Mucosa of rectum (tissue), 2 donors: ENCODE measurements around the gene ATP5F1E.

Experiments used
- H3K27ac ChIP-seq, 2 donors: one replicate each; pipeline ENCODE4 v1.7.0; 2013; ENCODE audit warnings: inconsistent platforms in 2 of 2, low read depth in 2 of 2, low read length in 2 of 2
- H3K27me3 ChIP-seq, 2 donors: one replicate each; pipeline ENCODE4 v1.7.0; 2013; ENCODE audit warnings: low read length in 2 of 2; ENCODE audit not compliant: control insufficient read depth in 2 of 2, insufficient read depth in 2 of 2
- H3K36me3 ChIP-seq, 2 donors: one replicate each; pipeline ENCODE4 v1.7.0; 2013; ENCODE audit warnings: low read length in 2 of 2; ENCODE audit not compliant: control insufficient read depth in 2 of 2, insufficient read depth in 2 of 2
- H3K4me1 ChIP-seq, 2 donors: one replicate each; pipeline ENCODE4 v1.7.0; 2013; ENCODE audit warnings: low read length in 2 of 2, mild to moderate bottlenecking in 1 of 2; ENCODE audit not compliant: control insufficient read depth in 2 of 2, insufficient read depth in 2 of 2
- H3K4me3 ChIP-seq, 2 donors: one replicate each; pipeline ENCODE4 v1.7.0; 2013; ENCODE audit warnings: low read length in 2 of 2
- H3K9ac ChIP-seq, 2 donors: one replicate each; pipeline ENCODE4 v1.7.0; 2013; ENCODE audit warnings: low read length in 2 of 2, low read depth in 1 of 2, mild to moderate bottlenecking in 1 of 2
- H3K9me3 ChIP-seq, 2 donors: one replicate each; pipeline ENCODE4 v1.7.0; 2013; ENCODE audit warnings: low read length in 2 of 2; ENCODE audit not compliant: control insufficient read depth in 2 of 2
- donor health status: healthy.
- donor health status: Normal muscosa, but diverticular disease.

The ATP5F1E gene

GRCh38 chr20:59024111-59024530 lies 8.0 kb downstream of the ATP5F1E start:
- Histone ChIP-seq H3K4me3 (no peak overlapping the region), H3K27me3 (no peaks in the 10 kb centered on the region), H3K9ac (no peak overlapping the region), H3K27ac (no peak overlapping the region), H3K4me1 (peaks cover 7 to 9% of the 10 kb centered on the region in 2 donors), H3K36me3 (peaks cover 49 to 59% of the 10 kb centered on the region in 2 donors), H3K9me3 (no peaks in the 10 kb centered on the region)

GRCh38 chr20:59023616-59024015 lies 8.5 kb downstream of the ATP5F1E start:
- H3K4me1 ChIP-seq, result peaks cover 2 to 5% of the 10 kb centered on the region in 2 donors
- H3K27me3 ChIP-seq, result no peaks in the 10 kb centered on the region
- H3K4me3 ChIP-seq, result no peak overlapping the region
- no peak overlapping the region for H3K27ac ChIP-seq
- peaks cover 45 to 54% of the 10 kb centered on the region in 2 donors for H3K36me3 ChIP-seq
- no peak overlapping the region for H3K9ac ChIP-seq
- H3K9me3 ChIP-seq, result no peaks in the 10 kb centered on the region

GRCh38 chr20:59022754-59023153 lies 9.4 kb downstream of the ATP5F1E start:
- Histone ChIP-seq H3K9me3 (no peaks in the 10 kb centered on the region), H3K4me1 (no peaks in the 10 kb centered on the region), H3K27me3 (no peaks in the 10 kb centered on the region), H3K9ac (no peak overlapping the region), H3K4me3 (no peak overlapping the region), H3K27ac (no peak overlapping the region), H3K36me3 (peaks cover 38 to 48% of the 10 kb centered on the region in 2 donors)

GRCh38 chr20:59020938-59021551 lies 11.1 kb downstream of the ATP5F1E start:
- Histone ChIP-seq H3K27ac (no peak overlapping the region), H3K9me3 (no peaks in the 10 kb centered on the region), H3K9ac (no peak overlapping the region), H3K36me3 (peaks cover 26 to 36% of the 10 kb centered on the region in 2 donors), H3K4me3 (no peak overlapping the region), H3K4me1 (no peaks in the 10 kb centered on the region), H3K27me3 (no peaks in the 10 kb centered on the region)

GRCh38 chr20:59019217-59019616 lies 12.9 kb downstream of the ATP5F1E start, which contains the start of gene TUBB1:
TUBB1 (plus strand) TSS chr20:59019429; CDS start chr20:59019523, 94 bp downstream.
- no peaks in the 10 kb centered on the region for H3K27me3 ChIP-seq
- H3K27ac ChIP-seq, result no peak within 1 kb of the TSS
- no peak within 1 kb of the TSS for H3K9ac ChIP-seq
- no peak within 1 kb of the TSS for H3K4me3 ChIP-seq
- no peaks in the 10 kb centered on the region for H3K9me3 ChIP-seq
- peaks cover 11 to 17% of the 10 kb centered on the region in 2 donors for H3K36me3 ChIP-seq
- H3K4me1 ChIP-seq, result peaks cover 0 to under 1% of the 10 kb centered on the region in 2 donors

GRCh38 chr20:59018817-59019216 lies 13.3 kb downstream of the ATP5F1E start:
- H3K36me3 ChIP-seq, result peaks cover 7 to 13% of the 10 kb centered on the region in 2 donors

GRCh38 chr20:59017493-59018231 lies 14.5 kb downstream of the ATP5F1E start:
- no peak overlapping the region for H3K4me3 ChIP-seq
- no peak overlapping the region for H3K9ac ChIP-seq
- no peak overlapping the region for H3K27ac ChIP-seq

More at GRCh38 chr20:59018817-59019216, 13.3 kb downstream of the ATP5F1E start:
- Histone ChIP-seq H3K27me3 (no peaks in the 10 kb centered on the region), H3K27ac (no peak overlapping the region), H3K9ac (no peak overlapping the region), H3K4me3 (no peak overlapping the region), H3K9me3 (no peaks in the 10 kb centered on the region), H3K4me1 (peaks cover 0 to 4% of the 10 kb centered on the region in 2 donors)

GRCh38 chr20:59016795-59017492 lies 15.2 kb downstream of the ATP5F1E start:
- no peaks in the 10 kb centered on the region for H3K27me3 ChIP-seq
- H3K36me3 ChIP-seq, result peaks cover 0 to 3% of the 10 kb centered on the region in 2 donors
- H3K9ac ChIP-seq, result no peak overlapping the region
- H3K27ac ChIP-seq, result no peak overlapping the region
- H3K4me1 ChIP-seq, result peaks cover 0 to 5% of the 10 kb centered on the region in 2 donors
- H3K9me3 ChIP-seq, result no peaks in the 10 kb centered on the region
- H3K4me3 ChIP-seq, result no peak overlapping the region

More at GRCh38 chr20:59017493-59018231, 14.5 kb downstream of the ATP5F1E start:
- no peaks in the 10 kb centered on the region for H3K9me3 ChIP-seq
- peaks cover 0 to 5% of the 10 kb centered on the region in 2 donors for H3K4me1 ChIP-seq
- no peaks in the 10 kb centered on the region for H3K27me3 ChIP-seq
- peaks cover 2 to 4% of the 10 kb centered on the region in 2 donors for H3K36me3 ChIP-seq

GRCh38 chr20:59015812-59016711 lies 16.1 kb downstream of the ATP5F1E start:
- no peak overlapping the region for H3K27ac ChIP-seq
- peaks cover 0 to 5% of the 10 kb centered on the region in 2 donors for H3K4me1 ChIP-seq
- peaks cover 0 to 3% of the 10 kb centered on the region in 2 donors for H3K36me3 ChIP-seq
- no peaks in the 10 kb centered on the region for H3K9me3 ChIP-seq
- H3K9ac ChIP-seq, result no peak overlapping the region
- no peaks in the 10 kb centered on the region for H3K27me3 ChIP-seq
- no peak overlapping the region for H3K4me3 ChIP-seq
